Spleen (tissue), 7 donors: Measurements from ENCODE around the gene GIT1.

Experiments
- CTCF ChIP-seq, 11 experiments: fragments of 200-600 bp in 7 of 11; fragments of 450-650 bp in 4 of 11; sonication (generic) in 4 of 11; IDR thresholded peaks in 8 of 11; conservative IDR thresholded peaks in 3 of 11; 1 replicate in 7 of 11; 2 replicates in 4 of 11; pipeline versions ENCODE4 v1.4.0 to v1.8.0; 2016 to 2021; ENCODE audit warnings: antibody characterized with exemption in 11 of 11, inconsistent platforms in 4 of 11, mild to moderate bottlenecking in 1 of 11
- POLR2A ChIP-seq, 3 donors: fragments of 450-650 bp; IDR thresholded peaks; one replicate each; pipeline ENCODE4 v1.5.1; 2017; ENCODE audit warnings: antibody characterized with exemption in 3 of 3, mild to moderate bottlenecking in 1 of 3
- POLR2AphosphoS5 ChIP-seq, 3 donors: sonication (generic); formaldehyde crosslinking; IDR thresholded peaks; one replicate each; pipeline ENCODE4 v1.5.1; 2017; ENCODE audit warnings: antibody characterized with exemption in 3 of 3
- donor health status: DM: no; HTN: no; CAD: no; lungs with moderate emphysema.
- donor health status: DM: no; HTN: no; CAD: no.
- donor health status: DM: no; HTN: no; CAD: no.

GRCh38 chr17:29614349-29615047, 25.1 kb upstream of the GIT1 start:
- no peak for TF ChIP-seq POLR2A (IDR thresholded peaks at IDR 0.05)
- TF ChIP-seq POLR2AphosphoS5 (IDR thresholded peaks at IDR 0.05): no peak
- no peak for TF ChIP-seq CTCF (IDR thresholded peaks at IDR 0.05 in 8 of 11, conservative IDR thresholded peaks at IDR 0.05 in 3 of 11)
